MCF 10A (cell line): ENCODE results near the gene ADGRG6. TPM values are rescaled to one million over a fixed set of nuclear protein-coding genes. Genes with fewer than 3 reads are reported as not detected.

ENCODE experiments used
- total RNA-seq: library from RNA; stranded (reverse); gene quantifications from 2 replicates; pipeline ENCODE4 v1.2.3, GENCODE V29; 2022

ADGRG6 gene
- total RNA-seq, 1 experiment from 2014 or later = 44.2 TPM

Other genes starting within 250 kb of the ADGRG6 start
- gene GJE1, start 169.1 kb upstream of the ADGRG6 start, total RNA-seq = not detected in 2 replicates
- not detected in 2 replicates for gene NMBR, start 154.9 kb upstream of the ADGRG6 start, total RNA-seq
- 42.9 and 43.5 TPM in 2 replicates for gene VTA1, start 154.7 kb upstream of the ADGRG6 start, total RNA-seq